PC-9 (cell line): ENCODE measurements around the gene NDST4.

ENCODE experiments used
- CTCF ChIP-seq: fragments of 200-600 bp; sonication (generic); conservative IDR thresholded peaks from 2 replicates; pipeline ENCODE4 v1.6.1; 2017; ENCODE audit warnings: mixed run types, antibody characterized with exemption, mild to moderate bottlenecking, moderate library complexity
- EZH2 ChIP-seq: fragments of 200-600 bp; sonication (generic); IDR thresholded peaks from 2 replicates; pipeline ENCODE4 v1.8.0; 2017; ENCODE audit warnings: antibody characterized with exemption, low read depth

- TF ChIP-seq CTCF (no peak), EZH2 (no peak)
These were observed 330.2 kb downstream of the NDST4 start for GRCh38 chr4:114783215-114783595.
